DOHH2 (cell line): ENCODE data around the gene DKK3.

Source experiments
- H3F3A ChIP-seq: fragments of 200-600 bp; sonication (generic), shearing (Covaris generic); 2 replicates; pipeline ENCODE4 v1.6.0; 2016; ENCODE audit warnings: antibody characterized with exemption, mild to moderate bottlenecking; ENCODE audit not compliant: control insufficient read depth, insufficient read depth
- H3K27ac ChIP-seq: fragments of 200-600 bp; sonication (generic); 2 replicates; pipeline ENCODE4 v1.5.1; 2014; ENCODE audit warnings: low read depth, mild to moderate bottlenecking, low read length, moderate library complexity
- H3K27me3 ChIP-seq: fragments of 200-600 bp; sonication (generic); 2 replicates; pipeline ENCODE4 v1.6.1; 2014; ENCODE audit warnings: mild to moderate bottlenecking, low read length, mixed read lengths; ENCODE audit not compliant: control insufficient read depth
- H3K36me3 ChIP-seq: fragments of 200-600 bp; sonication (generic); 2 replicates; pipeline ENCODE4 v1.6.1; 2014; ENCODE audit warnings: mild to moderate bottlenecking, low read length, moderate library complexity, mixed read lengths; ENCODE audit not compliant: control insufficient read depth
- H3K4me1 ChIP-seq: fragments of 200-600 bp; sonication (generic); 2 replicates; pipeline ENCODE4 v1.6.1; 2014; ENCODE audit warnings: mild to moderate bottlenecking, low read length, mixed read lengths; ENCODE audit not compliant: control insufficient read depth
- H3K4me2 ChIP-seq: fragments of 200-600 bp; sonication (generic); 2 replicates; pipeline ENCODE4 v1.6.0; 2014; ENCODE audit warnings: mild to moderate bottlenecking, low read length, moderate library complexity
- H3K4me3 ChIP-seq: fragments of 200-600 bp; sonication (generic); 2 replicates; pipeline ENCODE4 v1.5.1; 2014; ENCODE audit warnings: mild to moderate bottlenecking, low read length, mixed read lengths
- H3K79me2 ChIP-seq: fragments of 200-600 bp; sonication (generic); 2 replicates; pipeline ENCODE4 v1.6.1; 2014; ENCODE audit warnings: mild to moderate bottlenecking, low read length, mixed read lengths; ENCODE audit not compliant: control insufficient read depth
- H3K9me2 ChIP-seq: fragments of 200-600 bp; sonication (generic); replicated peaks from 2 replicates; pipeline ENCODE4 v1.6.1; 2014; ENCODE audit warnings: mild to moderate bottlenecking, low read length, mixed read lengths; ENCODE audit not compliant: control insufficient read depth
- H3K9me3 ChIP-seq: fragments of 200-600 bp; sonication (generic); 2 replicates; pipeline ENCODE4 v1.6.1; 2014; ENCODE audit warnings: antibody characterized with exemption, low read length, mixed read lengths; ENCODE audit not compliant: control insufficient read depth, insufficient read depth
- H4K20me1 ChIP-seq: fragments of 200-600 bp; sonication (generic); 2 replicates; pipeline ENCODE4 v1.6.0; 2014; ENCODE audit warnings: low read depth, mild to moderate bottlenecking, antibody characterized with exemption, low read length, moderate library complexity; ENCODE audit not compliant: control insufficient read depth, insufficient read depth
- CTCF ChIP-seq: fragments of 200-600 bp; sonication (generic); IDR thresholded peaks from one replicate; pipeline ENCODE4 v1.5.1; 2014; ENCODE audit warnings: antibody characterized with exemption, mild to moderate bottlenecking, low read depth, low read length; ENCODE audit not compliant: poor library complexity, severe bottlenecking
- EZH2phosphoT487 ChIP-seq: fragments of 200-600 bp; sonication (generic); IDR thresholded peaks from 2 replicates; pipeline ENCODE4 v1.6.1; 2017; ENCODE audit warnings: borderline replicate concordance, mild to moderate bottlenecking, antibody characterized with exemption, low read length, moderate library complexity, mixed read lengths

Gene DKK3

GRCh38 chr11:12003336-12003735 lies 5.1 kb downstream of the DKK3 start:
- Histone ChIP-seq H3K4me1 (no peaks in the 10 kb centered on the region), H3K36me3 (no peaks in the 10 kb centered on the region)
- TF ChIP-seq CTCF (no peak), EZH2phosphoT487 (no peak)

GRCh38 chr11:12001186-12001585 lies 7.2 kb downstream of the DKK3 start:
- H3K27ac ChIP-seq, result no peak overlapping the region
- no peak overlapping the region for H3K4me2 ChIP-seq
- no peak overlapping the region for H3K4me3 ChIP-seq
- H3K9me2 ChIP-seq, result no peaks in the 10 kb centered on the region
- H3F3A ChIP-seq, result no peaks in the 10 kb centered on the region
- H3K4me1 ChIP-seq, result no peaks in the 10 kb centered on the region
- H3K79me2 ChIP-seq, result no peaks in the 10 kb centered on the region
- H4K20me1 ChIP-seq, result no peaks in the 10 kb centered on the region
- TF ChIP-seq CTCF, result no peak
- TF ChIP-seq EZH2phosphoT487, result no peak
- peaks cover 17% of the 10 kb centered on the region; the same call in 1 of the 2 replicates for H3K27me3 ChIP-seq
- H3K9me3 ChIP-seq, result no peaks in the 10 kb centered on the region
- H3K36me3 ChIP-seq, result no peaks in the 10 kb centered on the region

More at GRCh38 chr11:12003336-12003735, 5.1 kb downstream of the DKK3 start:
- Histone ChIP-seq H3K9me3 (no peaks in the 10 kb centered on the region), H3K27me3 (peaks cover 8% of the 10 kb centered on the region; the same call in 1 of the 2 replicates), H3K79me2 (no peaks in the 10 kb centered on the region), H3K9me2 (no peaks in the 10 kb centered on the region), H3K4me3 (no peak overlapping the region), H4K20me1 (no peaks in the 10 kb centered on the region), H3F3A (no peaks in the 10 kb centered on the region), H3K4me2 (no peak overlapping the region), H3K27ac (no peak overlapping the region)

GRCh38 chr11:11998091-11998781 lies 10.2 kb downstream of the DKK3 start:
- H4K20me1 ChIP-seq, result no peaks in the 10 kb centered on the region
- H3F3A ChIP-seq, result no peaks in the 10 kb centered on the region
- TF ChIP-seq CTCF, result no peak
- TF ChIP-seq EZH2phosphoT487, result no peak
- H3K4me1 ChIP-seq, result no peaks in the 10 kb centered on the region
- H3K9me2 ChIP-seq, result no peaks in the 10 kb centered on the region
- no peak overlapping the region for H3K4me2 ChIP-seq
- no peak overlapping the region for H3K27ac ChIP-seq
- H3K9me3 ChIP-seq, result no peaks in the 10 kb centered on the region
- H3K79me2 ChIP-seq, result no peaks in the 10 kb centered on the region
- H3K4me3 ChIP-seq, result no peak overlapping the region
- peaks cover 14% of the 10 kb centered on the region; the same call in 1 of the 2 replicates for H3K27me3 ChIP-seq
- no peaks in the 10 kb centered on the region for H3K36me3 ChIP-seq
